ENCODE results near the gene MCM8.

MCM8 gene

DNA sequence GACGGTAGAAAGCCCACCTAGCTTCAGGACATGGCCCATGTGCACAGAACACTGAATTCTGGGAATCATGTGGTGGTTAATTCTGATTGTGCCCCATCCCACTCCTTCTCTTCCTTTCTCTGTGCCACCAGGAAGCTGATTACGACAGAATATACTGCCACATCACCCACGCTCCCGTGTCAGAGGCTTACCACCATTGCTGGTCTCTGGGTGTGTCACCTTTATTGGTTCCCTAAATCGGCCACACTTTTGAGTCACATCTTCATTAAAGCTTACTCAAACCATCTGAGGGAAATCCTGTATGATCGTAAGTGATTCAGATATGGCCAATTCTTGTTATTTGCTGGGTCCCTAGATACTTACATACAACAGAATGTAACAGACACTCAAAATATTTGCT, 3.2 kb upstream of the MCM8 start:
- peak overlapping the region; percentile 63 for H3K27ac ChIP-seq (ENCODE audit: low read depth, low read length)
- H3K27me3 ChIP-seq (ENCODE audit: insufficient read depth, low read length), result no peaks in the 10 kb centered on the region
- no peak overlapping the region for H3K4me3 ChIP-seq (ENCODE audit: low read depth, low read length)
- peaks cover 47% of the 10 kb centered on the region for H3K79me2 ChIP-seq (ENCODE audit: control insufficient read depth, insufficient read depth, low read length, unreplicated experiment)
- H3K4me1 ChIP-seq (ENCODE audit: control insufficient read depth, insufficient read depth, low read length, unreplicated experiment), result peaks cover 48% of the 10 kb centered on the region
- no peak overlapping the region for H2AFZ ChIP-seq (ENCODE audit: low read length, unreplicated experiment)
- peaks cover 28% of the 10 kb centered on the region for H3K36me3 ChIP-seq (ENCODE audit: insufficient read depth, low read length)

DNA sequence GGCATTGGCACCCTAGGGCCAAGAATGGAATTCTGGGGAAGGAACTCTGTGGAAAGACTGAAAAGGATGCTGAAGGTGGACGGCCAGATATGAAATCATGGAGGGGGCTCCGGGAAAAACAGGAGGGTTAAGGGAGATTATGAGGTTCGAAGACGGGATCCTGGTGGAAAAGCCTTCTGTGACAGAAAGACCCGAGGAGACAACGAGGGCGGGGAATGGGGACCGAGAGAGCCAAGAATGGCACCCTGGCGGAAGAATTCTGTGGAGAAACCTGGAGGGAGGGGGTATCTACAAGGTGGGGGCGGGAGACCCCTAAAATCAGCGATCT, 545 bp upstream of the MCM8 start:
- peaks cover 26% of the 10 kb centered on the region for H3K36me3 ChIP-seq (ENCODE audit: insufficient read depth, low read length)
- peak overlapping the region; percentile 97 for H3K4me3 ChIP-seq (ENCODE audit: low read depth, low read length)
- H3K27me3 ChIP-seq (ENCODE audit: insufficient read depth, low read length), result no peaks in the 10 kb centered on the region
- H2AFZ ChIP-seq (ENCODE audit: low read length, unreplicated experiment), result peak overlapping the region; percentile 88
- H3K27ac ChIP-seq (ENCODE audit: low read depth, low read length), result peak overlapping the region; percentile 37; the same call in 1 of the 2 replicates
- H3K4me1 ChIP-seq (ENCODE audit: control insufficient read depth, insufficient read depth, low read length, unreplicated experiment), result peaks cover 52% of the 10 kb centered on the region
- peaks cover 56% of the 10 kb centered on the region for H3K79me2 ChIP-seq (ENCODE audit: control insufficient read depth, insufficient read depth, low read length, unreplicated experiment)

DNA sequence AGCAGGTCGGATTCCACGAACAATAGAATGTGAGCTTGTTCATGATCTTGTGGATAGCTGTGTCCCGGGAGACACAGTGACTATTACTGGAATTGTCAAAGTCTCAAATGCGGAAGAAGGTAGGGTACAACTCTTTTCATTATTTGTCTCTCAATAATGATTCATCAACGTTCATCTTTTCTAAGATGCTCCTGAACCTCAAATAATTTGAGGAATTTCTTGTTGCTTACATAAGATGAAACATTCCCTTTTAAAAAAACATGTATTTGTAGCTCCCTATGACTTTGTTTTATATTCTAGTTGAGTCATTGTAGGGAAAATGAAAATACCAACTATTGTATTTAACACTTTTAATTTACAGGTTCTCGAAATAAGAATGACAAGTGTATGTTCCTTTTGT, 17.0 kb downstream of the MCM8 start:
- no peak overlapping the region for H3K4me3 ChIP-seq (ENCODE audit: low read depth, low read length)
- H3K27me3 ChIP-seq (ENCODE audit: insufficient read depth, low read length), result no peaks in the 10 kb centered on the region
- H3K4me1 ChIP-seq (ENCODE audit: control insufficient read depth, insufficient read depth, low read length, unreplicated experiment), result peaks cover 24% of the 10 kb centered on the region
- no peak overlapping the region for H2AFZ ChIP-seq (ENCODE audit: low read length, unreplicated experiment)
- peaks cover 13% of the 10 kb centered on the region; the same call in 1 of the 2 replicates for H3K36me3 ChIP-seq (ENCODE audit: insufficient read depth, low read length)
- H3K79me2 ChIP-seq (ENCODE audit: control insufficient read depth, insufficient read depth, low read length, unreplicated experiment), result no peaks in the 10 kb centered on the region
- H3K27ac ChIP-seq (ENCODE audit: low read depth, low read length), result peak overlapping the region; percentile 77

DNA sequence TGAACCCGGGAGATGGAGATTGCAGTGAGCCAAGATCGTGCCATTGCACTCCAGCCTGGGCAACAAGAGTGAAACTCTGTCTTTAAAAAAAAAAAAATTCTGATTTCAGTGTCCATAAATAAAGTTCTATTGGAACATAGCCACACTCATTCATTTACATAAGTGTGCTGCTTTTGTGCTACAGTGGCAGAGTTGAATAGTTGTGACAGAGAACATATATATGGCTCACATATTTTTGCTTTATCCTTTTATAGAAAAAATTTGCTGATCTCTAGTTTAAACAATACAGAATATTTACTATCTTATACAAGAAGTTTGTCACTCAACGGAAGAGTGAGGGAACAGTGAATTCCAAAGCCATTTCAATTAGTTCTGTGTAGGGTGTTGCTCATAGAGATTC, 18.0 kb downstream of the MCM8 start:
- no peak overlapping the region for H2AFZ ChIP-seq (ENCODE audit: low read length, unreplicated experiment)
- no peak overlapping the region for H3K27ac ChIP-seq (ENCODE audit: low read depth, low read length)
- no peak overlapping the region for H3K4me3 ChIP-seq (ENCODE audit: low read depth, low read length)
- H3K79me2 ChIP-seq (ENCODE audit: control insufficient read depth, insufficient read depth, low read length, unreplicated experiment), result no peaks in the 10 kb centered on the region
- no peaks in the 10 kb centered on the region for H3K27me3 ChIP-seq (ENCODE audit: insufficient read depth, low read length)
- H3K4me1 ChIP-seq (ENCODE audit: control insufficient read depth, insufficient read depth, low read length, unreplicated experiment), result peaks cover 33% of the 10 kb centered on the region
- peaks cover 13% of the 10 kb centered on the region; the same call in 1 of the 2 replicates for H3K36me3 ChIP-seq (ENCODE audit: insufficient read depth, low read length)

DNA sequence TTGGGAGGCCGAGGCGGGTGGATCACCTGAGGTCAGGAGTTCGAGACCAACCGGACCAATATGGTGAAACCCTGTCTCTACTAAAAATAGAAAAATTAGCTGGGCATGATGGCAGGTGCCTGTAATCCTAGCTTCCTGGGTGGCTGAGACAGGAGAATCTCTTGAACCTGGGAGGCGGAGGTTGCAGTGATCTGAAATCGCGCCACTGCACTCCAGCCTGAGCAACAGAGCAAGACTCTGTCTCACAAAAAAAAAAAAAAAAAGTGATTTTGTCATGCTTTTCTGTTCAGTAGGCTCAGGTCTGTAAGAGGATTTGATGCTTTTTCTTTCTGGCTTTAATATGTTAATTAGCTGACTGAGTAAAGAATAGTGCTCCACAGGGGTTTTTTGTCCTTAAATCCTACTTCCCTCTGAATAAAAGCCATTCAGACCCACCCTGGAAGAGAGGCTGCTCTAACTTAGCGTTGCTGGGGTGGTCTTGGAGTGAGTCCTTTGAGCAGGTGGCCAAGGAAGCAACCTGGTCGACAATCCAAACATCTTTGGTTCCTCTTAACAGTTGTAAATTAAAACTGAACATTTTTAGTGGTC, 19.0 kb downstream of the MCM8 start:
- H3K27me3 ChIP-seq (ENCODE audit: insufficient read depth, low read length), result no peaks in the 10 kb centered on the region
- H3K36me3 ChIP-seq (ENCODE audit: insufficient read depth, low read length), result peaks cover 13% of the 10 kb centered on the region; the same call in 1 of the 2 replicates
- H3K79me2 ChIP-seq (ENCODE audit: control insufficient read depth, insufficient read depth, low read length, unreplicated experiment), result no peaks in the 10 kb centered on the region
- H3K4me3 ChIP-seq (ENCODE audit: low read depth, low read length), result no peak overlapping the region
- H3K27ac ChIP-seq (ENCODE audit: low read depth, low read length), result no peak overlapping the region
- H2AFZ ChIP-seq (ENCODE audit: low read length, unreplicated experiment), result no peak overlapping the region
- H3K4me1 ChIP-seq (ENCODE audit: control insufficient read depth, insufficient read depth, low read length, unreplicated experiment), result peaks cover 43% of the 10 kb centered on the region

DNA sequence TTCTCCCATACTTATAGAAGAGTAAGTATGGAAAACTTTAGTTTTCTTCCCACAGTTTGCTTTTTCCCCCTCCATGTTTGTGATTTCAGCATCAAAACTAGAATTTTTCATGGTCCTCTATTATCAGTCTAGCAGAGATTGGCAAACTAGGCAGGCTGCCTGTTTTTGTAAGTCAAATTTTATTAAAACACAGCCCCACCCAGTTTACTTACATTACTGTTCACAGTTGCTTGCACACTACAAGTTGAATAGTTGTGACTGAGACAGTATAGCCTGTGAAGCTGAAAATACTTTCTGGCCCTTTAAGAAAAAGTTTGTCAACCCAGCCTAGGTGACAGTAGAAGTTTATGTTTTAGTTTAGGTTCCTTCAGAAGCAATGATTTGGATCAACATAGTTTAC, 19.5 kb downstream of the MCM8 start:
- H3K79me2 ChIP-seq (ENCODE audit: control insufficient read depth, insufficient read depth, low read length, unreplicated experiment), result no peaks in the 10 kb centered on the region
- peaks cover 43% of the 10 kb centered on the region for H3K4me1 ChIP-seq (ENCODE audit: control insufficient read depth, insufficient read depth, low read length, unreplicated experiment)
- H3K27me3 ChIP-seq (ENCODE audit: insufficient read depth, low read length), result no peaks in the 10 kb centered on the region
- H3K36me3 ChIP-seq (ENCODE audit: insufficient read depth, low read length), result peaks cover 13% of the 10 kb centered on the region; the same call in 1 of the 2 replicates
- H2AFZ ChIP-seq (ENCODE audit: low read length, unreplicated experiment), result no peak overlapping the region
- no peak overlapping the region for H3K27ac ChIP-seq (ENCODE audit: low read depth, low read length)
- H3K4me3 ChIP-seq (ENCODE audit: low read depth, low read length), result no peak overlapping the region

DNA sequence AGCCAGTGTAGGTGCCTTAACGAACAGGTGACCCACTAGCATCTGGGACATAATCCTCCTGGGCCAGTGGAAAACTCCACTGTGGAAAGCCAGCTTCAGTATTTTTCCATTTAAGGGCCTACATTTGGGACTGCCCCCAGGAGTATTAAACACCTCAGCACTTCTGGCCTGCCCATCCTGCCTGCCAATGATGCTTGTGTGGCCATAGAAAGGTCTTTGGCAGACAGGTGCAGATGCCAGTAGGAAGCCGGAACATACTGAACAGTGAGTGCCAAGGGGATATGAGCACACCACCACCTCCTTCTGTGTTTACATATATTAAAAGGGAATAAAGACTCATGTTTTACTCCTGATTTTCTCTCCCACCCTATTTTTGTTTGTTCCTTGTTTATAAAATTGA, 19.9 kb downstream of the MCM8 start:
- H3K27me3 ChIP-seq (ENCODE audit: insufficient read depth, low read length), result no peaks in the 10 kb centered on the region
- H3K4me1 ChIP-seq (ENCODE audit: control insufficient read depth, insufficient read depth, low read length, unreplicated experiment), result peaks cover 43% of the 10 kb centered on the region
- H3K27ac ChIP-seq (ENCODE audit: low read depth, low read length), result no peak overlapping the region
- no peak overlapping the region for H3K4me3 ChIP-seq (ENCODE audit: low read depth, low read length)
- peaks cover 13% of the 10 kb centered on the region; the same call in 1 of the 2 replicates for H3K36me3 ChIP-seq (ENCODE audit: insufficient read depth, low read length)
- H3K79me2 ChIP-seq (ENCODE audit: control insufficient read depth, insufficient read depth, low read length, unreplicated experiment), result no peaks in the 10 kb centered on the region
- H2AFZ ChIP-seq (ENCODE audit: low read length, unreplicated experiment), result no peak overlapping the region

DNA sequence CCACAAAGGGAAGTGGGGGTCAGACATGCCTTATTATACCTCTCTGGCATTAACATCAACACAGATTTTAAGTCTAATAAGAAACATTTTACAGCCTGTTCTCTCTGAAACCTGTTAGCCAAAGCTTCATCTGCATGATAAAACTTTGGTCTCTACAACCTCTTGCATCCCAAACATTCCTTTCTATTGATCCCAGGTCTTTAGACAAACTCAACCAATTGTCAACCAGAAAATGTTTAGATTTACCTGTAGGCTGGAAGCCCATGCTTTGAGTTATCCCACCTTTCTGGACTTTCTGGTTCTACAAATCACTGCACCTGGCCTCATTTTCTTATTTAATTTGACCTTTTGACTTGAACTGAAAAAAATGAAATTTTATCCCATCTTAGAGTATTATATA, 20.8 kb downstream of the MCM8 start:
- no peak overlapping the region for H2AFZ ChIP-seq (ENCODE audit: low read length, unreplicated experiment)
- no peaks in the 10 kb centered on the region for H3K79me2 ChIP-seq (ENCODE audit: control insufficient read depth, insufficient read depth, low read length, unreplicated experiment)
- H3K36me3 ChIP-seq (ENCODE audit: insufficient read depth, low read length), result peaks cover 13% of the 10 kb centered on the region; the same call in 1 of the 2 replicates
- no peak overlapping the region for H3K4me3 ChIP-seq (ENCODE audit: low read depth, low read length)
- H3K27ac ChIP-seq (ENCODE audit: low read depth, low read length), result no peak overlapping the region
- H3K4me1 ChIP-seq (ENCODE audit: control insufficient read depth, insufficient read depth, low read length, unreplicated experiment), result peaks cover 38% of the 10 kb centered on the region
- H3K27me3 ChIP-seq (ENCODE audit: insufficient read depth, low read length), result no peaks in the 10 kb centered on the region

DNA sequence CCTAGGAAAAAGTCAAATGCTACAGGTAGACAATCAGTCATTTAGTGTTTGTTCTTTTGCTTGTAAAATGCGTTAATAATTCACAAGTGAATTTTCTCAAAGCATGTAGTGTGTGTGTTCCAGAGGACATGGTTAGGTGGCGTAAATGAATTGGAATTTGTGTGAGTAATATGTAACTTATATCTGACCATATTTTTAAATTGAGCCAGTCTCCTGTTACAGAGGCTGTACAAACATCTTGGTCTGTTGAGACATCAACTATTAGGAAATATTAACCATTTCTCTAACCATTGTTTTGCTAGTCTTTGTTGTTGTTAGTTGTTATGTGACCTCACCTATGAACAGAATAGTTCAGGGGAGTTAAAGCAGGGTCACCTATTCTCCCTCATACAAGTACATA, 22.7 kb downstream of the MCM8 start:
- Histone ChIP-seq H3K36me3 (ENCODE audit: insufficient read depth, low read length) (no peaks in the 10 kb centered on the region; the same call in 1 of the 2 replicates), H3K27me3 (ENCODE audit: insufficient read depth, low read length) (no peaks in the 10 kb centered on the region)

DNA sequence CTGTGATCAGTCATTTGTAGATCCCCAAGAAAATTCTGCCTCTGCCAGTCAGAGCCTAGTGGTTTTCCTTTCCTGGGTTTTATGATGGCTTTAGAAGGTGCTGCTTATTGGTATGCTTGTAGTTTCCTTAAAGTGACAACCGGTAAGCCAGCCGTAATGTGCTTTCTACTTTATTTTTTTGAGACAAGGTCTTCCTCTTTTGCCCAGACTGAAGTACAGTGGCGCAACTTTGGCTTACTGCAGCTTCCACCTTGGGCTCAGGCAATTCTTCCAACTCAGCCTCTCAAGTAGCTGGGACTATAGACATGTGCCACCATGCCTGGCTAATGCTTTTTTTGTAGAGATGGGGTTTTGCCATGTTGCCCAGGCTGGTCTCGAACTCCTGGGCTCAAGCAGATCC, 23.5 kb downstream of the MCM8 start:
- Histone ChIP-seq H3K79me2 (ENCODE audit: control insufficient read depth, insufficient read depth, low read length, unreplicated experiment) (no peaks in the 10 kb centered on the region), H3K27me3 (ENCODE audit: insufficient read depth, low read length) (no peaks in the 10 kb centered on the region), H3K27ac (ENCODE audit: low read depth, low read length) (peak overlapping the region; percentile 87), H3K4me3 (ENCODE audit: low read depth, low read length) (no peak overlapping the region), H3K36me3 (ENCODE audit: insufficient read depth, low read length) (peaks cover 4% of the 10 kb centered on the region; the same call in 1 of the 2 replicates), H2AFZ (ENCODE audit: low read length, unreplicated experiment) (no peak overlapping the region), H3K4me1 (ENCODE audit: control insufficient read depth, insufficient read depth, low read length, unreplicated experiment) (peaks cover 23% of the 10 kb centered on the region)

More for the DNA sequence above, 22.7 kb downstream of the MCM8 start:
- Histone ChIP-seq H3K79me2 (ENCODE audit: control insufficient read depth, insufficient read depth, low read length, unreplicated experiment) (no peaks in the 10 kb centered on the region), H3K27ac (ENCODE audit: low read depth, low read length) (peak overlapping the region; percentile 87), H3K4me1 (ENCODE audit: control insufficient read depth, insufficient read depth, low read length, unreplicated experiment) (peaks cover 23% of the 10 kb centered on the region), H2AFZ (ENCODE audit: low read length, unreplicated experiment) (no peak overlapping the region), H3K4me3 (ENCODE audit: low read depth, low read length) (no peak overlapping the region)

DNA sequence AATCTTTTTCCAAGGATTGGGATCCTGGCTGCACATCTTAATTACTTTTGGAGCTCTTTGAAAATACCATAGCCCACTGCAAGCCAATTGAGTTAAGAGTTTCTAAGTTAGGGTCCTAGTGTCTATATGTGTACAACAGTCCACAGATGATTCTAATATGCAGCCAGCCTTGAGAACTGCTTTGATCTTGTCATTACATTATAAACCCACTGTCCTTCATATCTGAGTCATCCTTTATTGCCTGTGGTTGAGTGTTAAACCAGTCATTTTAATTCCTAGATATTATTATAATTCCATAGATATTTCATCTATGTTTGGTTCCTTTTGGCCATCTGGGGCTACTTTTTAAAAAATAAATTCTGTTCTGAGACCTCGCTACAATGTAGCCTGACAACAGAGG, 24.1 kb downstream of the MCM8 start:
- peaks cover 23% of the 10 kb centered on the region for H3K4me1 ChIP-seq (ENCODE audit: control insufficient read depth, insufficient read depth, low read length, unreplicated experiment)
- no peak overlapping the region for H3K4me3 ChIP-seq (ENCODE audit: low read depth, low read length)
- no peaks in the 10 kb centered on the region for H3K79me2 ChIP-seq (ENCODE audit: control insufficient read depth, insufficient read depth, low read length, unreplicated experiment)
- peaks cover 8% of the 10 kb centered on the region for H3K36me3 ChIP-seq (ENCODE audit: insufficient read depth, low read length)
- H2AFZ ChIP-seq (ENCODE audit: low read length, unreplicated experiment), result no peak overlapping the region
- H3K27ac ChIP-seq (ENCODE audit: low read depth, low read length), result no peak overlapping the region; the same call in 1 of the 2 replicates
- H3K27me3 ChIP-seq (ENCODE audit: insufficient read depth, low read length), result no peaks in the 10 kb centered on the region

All from ACC112 (cell line).